Measurements from ENCODE around the gene DMRTB1.
A peak's percentile ranks its signal among the peaks of the same experiment; 100 is the strongest.

The DMRTB1 gene

GRCh38 chr1:53465023-53465957 lies 6.1 kb downstream of the DMRTB1 start:
- peak; percentile 19 for DNase-seq

GRCh38 chr1:53467391-53467790 lies 8.2 kb downstream of the DMRTB1 start:
- DNase-seq = peak; percentile 32

- peak; percentile 41 for DNase-seq
Observed at GRCh38 chr1:53468374-53468773, 9.2 kb downstream of the DMRTB1 start.

GRCh38 chr1:53469373-53469772 lies 10.2 kb downstream of the DMRTB1 start:
- DNase-seq = peak; percentile 44

GRCh38 chr1:53470155-53470554 lies 11.0 kb downstream of the DMRTB1 start:
- DNase-seq = peak; percentile 41

GRCh38 chr1:53470584-53470983 lies 11.4 kb downstream of the DMRTB1 start:
- peak; percentile 30 for DNase-seq

- peak; percentile 40 for DNase-seq
Observed at GRCh38 chr1:53471000-53471399, 11.8 kb downstream of the DMRTB1 start.

- no peak for DNase-seq
Observed at GRCh38 chr1:53473463-53473862, 14.3 kb downstream of the DMRTB1 start.

- DNase-seq = no peak
Observed at GRCh38 chr1:53475664-53476063, 16.5 kb downstream of the DMRTB1 start.

- DNase-seq = no peak
Observed at GRCh38 chr1:53476579-53476978, 17.4 kb downstream of the DMRTB1 start.

GRCh38 chr1:53477651-53478501 lies 18.7 kb downstream of the DMRTB1 start:
- DNase-seq = no peak

GRCh38 chr1:53478502-53478818 lies 19.3 kb downstream of the DMRTB1 start:
- DNase-seq = no peak

- DNase-seq = no peak
Observed at GRCh38 chr1:53480678-53481077, 21.5 kb downstream of the DMRTB1 start.

- no peak for DNase-seq
Observed at GRCh38 chr1:53481456-53481855, 22.3 kb downstream of the DMRTB1 start.

GRCh38 chr1:53482441-53483153 lies 23.4 kb downstream of the DMRTB1 start:
- no peak for DNase-seq

- no peak for DNase-seq
Observed at GRCh38 chr1:53483170-53483569, 24.0 kb downstream of the DMRTB1 start.

GRCh38 chr1:53483656-53484055 lies 24.5 kb downstream of the DMRTB1 start:
- no peak for DNase-seq

GRCh38 chr1:53484705-53485477 lies 25.7 kb downstream of the DMRTB1 start:
- no peak for DNase-seq

GRCh38 chr1:53485478-53486394 lies 26.5 kb downstream of the DMRTB1 start:
- DNase-seq = peak; percentile 87

GRCh38 chr1:53486395-53487026 lies 27.3 kb downstream of the DMRTB1 start:
- no peak for DNase-seq

GRCh38 chr1:53490351-53490750 lies 31.2 kb downstream of the DMRTB1 start:
- DNase-seq = no peak
